Measurements from ENCODE around the gene TCF4.
A peak's percentile ranks its signal among the peaks of the same experiment; 100 is the strongest.

TCF4 gene

DNA sequence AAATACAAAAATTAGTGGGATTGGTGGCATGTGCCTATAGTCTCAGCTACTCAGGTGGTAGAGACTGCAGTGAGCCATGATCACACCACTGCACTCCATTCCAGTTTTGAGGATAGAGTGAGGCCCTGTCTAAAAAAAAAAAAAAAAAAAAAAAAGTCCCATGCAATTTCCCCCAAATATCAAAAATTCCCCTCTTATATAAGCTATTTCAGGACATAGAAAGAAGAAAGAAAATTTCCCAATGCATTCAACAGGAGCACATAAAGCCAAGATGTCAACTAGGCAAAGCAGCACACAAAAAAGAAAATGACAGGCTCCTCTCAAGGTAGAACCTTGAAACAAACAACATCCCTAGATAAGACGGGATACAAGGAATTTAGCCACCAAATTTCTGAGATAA is 213.3 kb downstream of the TCF4 start:
- Histone ChIP-seq H3K9me3 (ENCODE audit: low read depth, low read length) (no peaks in the 10 kb centered on the region), H3K4me3 (no peak overlapping the region), H3K27ac (no peak overlapping the region), H3K36me3 (ENCODE audit: insufficient read depth, low read length) (no peaks in the 10 kb centered on the region), H3K9ac (ENCODE audit: insufficient read length) (no peak overlapping the region)
- TF ChIP-seq EZH2 (IDR thresholded peaks at IDR 0.05) = no peak
- TF ChIP-seq FOXP2 (optimal IDR thresholded peaks at IDR 0.05; ENCODE audit: control extremely low read depth, extremely low read length, insufficient read depth) = no peak
- no peak for DNase-seq (ENCODE audit: low read depth, low spot score)

DNA sequence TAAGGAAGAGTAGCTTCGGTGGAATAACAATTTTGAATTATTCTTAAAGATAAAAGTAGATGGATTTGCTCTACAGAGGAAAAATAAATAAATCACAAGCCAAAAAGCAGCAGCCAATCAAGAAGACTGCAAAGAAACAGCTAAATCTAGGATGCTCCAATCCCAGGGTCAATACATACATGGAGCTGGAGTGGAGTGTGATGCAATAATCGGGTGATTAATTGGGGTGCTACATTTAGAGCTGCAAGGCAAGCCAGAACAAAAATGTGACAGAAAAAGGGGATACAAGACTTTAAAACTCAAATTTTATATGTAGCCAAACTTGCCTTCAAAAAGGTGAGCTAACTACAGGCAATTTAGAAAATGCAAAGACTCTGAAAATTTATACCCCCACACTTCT is 215.8 kb downstream of the TCF4 start:
- TF ChIP-seq POLR2AphosphoS5 (IDR thresholded peaks at IDR 0.05; ENCODE audit: borderline replicate concordance, low read depth, low read length) (no peak), FOXP2 (optimal IDR thresholded peaks at IDR 0.05; ENCODE audit: control extremely low read depth, extremely low read length, insufficient read depth) (no peak), EZH2 (IDR thresholded peaks at IDR 0.05) (no peak)
- H3K9me3 ChIP-seq (ENCODE audit: low read depth, low read length) = no peaks in the 10 kb centered on the region
- H3K36me3 ChIP-seq (ENCODE audit: insufficient read depth, low read length) = no peaks in the 10 kb centered on the region
- no peak overlapping the region for H3K27ac ChIP-seq
- DNase-seq (ENCODE audit: low read depth, low spot score) = no peak
- H3K4me3 ChIP-seq = no peak overlapping the region
- no peak overlapping the region for H3K9ac ChIP-seq (ENCODE audit: insufficient read length)

DNA sequence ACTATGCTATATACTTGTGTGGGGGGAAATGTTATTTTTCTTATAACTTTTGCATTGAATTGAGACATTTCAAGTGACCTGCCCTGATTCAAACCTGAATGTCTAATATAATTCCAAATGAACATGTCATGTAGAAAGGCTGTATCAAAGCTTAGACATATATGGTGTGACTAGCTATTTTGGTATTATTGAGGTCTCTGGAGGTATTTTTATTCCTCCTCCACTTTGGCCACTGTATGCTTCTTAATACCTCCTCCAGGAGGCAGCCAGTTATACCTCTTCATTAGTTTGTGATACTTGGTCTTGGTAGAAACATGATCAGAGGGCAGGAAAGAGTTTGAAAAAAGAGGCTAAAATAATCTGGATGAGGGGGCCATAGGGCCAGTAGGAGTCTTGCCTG is 217.1 kb downstream of the TCF4 start:
- DNase-seq (ENCODE audit: low read depth, low spot score) = no peak
- no peak overlapping the region for H3K4me3 ChIP-seq
- no peak overlapping the region for H3K27ac ChIP-seq
- H3K9ac ChIP-seq (ENCODE audit: insufficient read length) = no peak overlapping the region
- H3K36me3 ChIP-seq (ENCODE audit: insufficient read depth, low read length) = no peaks in the 10 kb centered on the region
- no peaks in the 10 kb centered on the region for H3K9me3 ChIP-seq (ENCODE audit: low read depth, low read length)
- TF ChIP-seq EZH2 (IDR thresholded peaks at IDR 0.05) (no peak), POLR2AphosphoS5 (IDR thresholded peaks at IDR 0.05; ENCODE audit: borderline replicate concordance, low read depth, low read length) (no peak), FOXP2 (optimal IDR thresholded peaks at IDR 0.05; ENCODE audit: control extremely low read depth, extremely low read length, insufficient read depth) (no peak)

DNA sequence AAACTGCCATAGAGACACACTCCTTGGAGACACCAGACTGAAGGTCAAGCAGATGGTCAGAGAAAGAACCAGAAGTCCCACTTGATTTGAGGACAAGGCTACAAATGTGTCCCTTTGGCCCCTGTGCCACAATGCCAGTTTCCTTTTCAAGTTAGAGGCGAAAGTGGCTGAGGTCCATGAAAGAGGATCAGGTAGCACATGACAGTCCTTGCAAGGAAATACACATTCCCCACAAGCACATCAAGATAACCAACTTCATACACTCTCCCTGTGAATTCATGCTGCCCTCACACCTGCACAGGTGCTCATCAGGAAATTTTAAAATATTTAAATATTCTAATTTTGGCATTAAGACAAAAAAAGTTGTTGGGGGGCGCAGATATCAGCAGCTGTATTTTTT is 218.6 kb downstream of the TCF4 start:
- H3K9ac ChIP-seq (ENCODE audit: insufficient read length) = no peak overlapping the region
- H3K9me3 ChIP-seq (ENCODE audit: low read depth, low read length) = no peaks in the 10 kb centered on the region
- H3K36me3 ChIP-seq (ENCODE audit: insufficient read depth, low read length) = no peaks in the 10 kb centered on the region
- no peak for TF ChIP-seq POLR2AphosphoS5 (IDR thresholded peaks at IDR 0.05; ENCODE audit: borderline replicate concordance, low read depth, low read length)
- no peak for TF ChIP-seq FOXP2 (optimal IDR thresholded peaks at IDR 0.05; ENCODE audit: control extremely low read depth, extremely low read length, insufficient read depth)
- TF ChIP-seq EZH2 (IDR thresholded peaks at IDR 0.05) = no peak
- H3K4me3 ChIP-seq = no peak overlapping the region
- H3K27ac ChIP-seq = no peak overlapping the region
- no peak for DNase-seq (ENCODE audit: low read depth, low spot score)

DNA sequence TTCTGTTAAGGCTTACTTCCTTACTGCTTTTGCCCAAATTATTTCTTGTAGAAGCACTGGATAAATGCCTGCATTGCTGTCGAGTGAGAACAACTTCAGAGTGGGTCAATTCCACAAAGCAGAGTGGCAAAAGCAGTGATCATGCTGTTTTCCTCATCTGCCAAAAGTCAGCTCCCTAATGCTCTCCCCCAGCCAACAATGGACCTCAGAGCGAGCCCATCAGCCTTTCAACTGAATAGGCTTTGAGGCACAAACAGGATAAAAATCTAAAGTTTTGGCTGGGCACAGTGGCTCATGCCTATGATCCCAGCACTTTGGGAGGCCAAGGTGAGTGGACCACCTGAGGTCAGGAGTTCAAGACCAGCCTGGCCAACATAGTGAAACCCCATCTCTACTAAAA is 222.7 kb downstream of the TCF4 start:
- TF ChIP-seq EZH2 (IDR thresholded peaks at IDR 0.05) (no peak), POLR2AphosphoS5 (IDR thresholded peaks at IDR 0.05; ENCODE audit: borderline replicate concordance, low read depth, low read length) (no peak), FOXP2 (optimal IDR thresholded peaks at IDR 0.05; ENCODE audit: control extremely low read depth, extremely low read length, insufficient read depth) (no peak)
- Histone ChIP-seq H3K9me3 (ENCODE audit: low read depth, low read length) (no peaks in the 10 kb centered on the region), H3K27ac (no peak overlapping the region), H3K36me3 (ENCODE audit: insufficient read depth, low read length) (no peaks in the 10 kb centered on the region), H3K4me3 (no peak overlapping the region), H3K9ac (ENCODE audit: insufficient read length) (no peak overlapping the region)
- no peak for DNase-seq (ENCODE audit: low read depth, low spot score)

DNA sequence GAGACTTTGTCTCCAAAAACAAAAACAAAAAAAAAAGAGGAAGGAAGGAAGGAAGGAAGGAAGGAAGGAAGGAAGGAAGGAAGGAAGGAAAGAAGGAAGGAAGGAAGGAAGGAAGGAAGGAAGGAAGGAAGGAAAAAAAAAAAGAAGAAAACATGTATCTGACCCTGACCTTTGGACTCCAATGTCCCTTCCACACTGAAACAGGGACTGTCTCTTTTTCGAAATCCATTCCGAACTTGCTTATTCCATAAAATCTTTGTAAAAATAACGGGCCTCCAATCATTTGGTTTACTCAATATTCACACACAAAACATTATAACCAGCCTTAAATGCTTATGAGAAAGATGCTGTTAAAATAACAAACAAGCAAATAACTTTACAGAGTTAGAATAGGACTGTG is 225.7 kb downstream of the TCF4 start:
- Histone ChIP-seq H3K4me3 (peak overlapping the region; percentile 70), H3K9me3 (ENCODE audit: low read depth, low read length) (no peaks in the 10 kb centered on the region), H3K36me3 (ENCODE audit: insufficient read depth, low read length) (no peaks in the 10 kb centered on the region), H3K27ac (peak overlapping the region; percentile 99), H3K9ac (ENCODE audit: insufficient read length) (peak overlapping the region; percentile 71)
- DNase-seq (ENCODE audit: low read depth, low spot score) = peak; percentile 86
- TF ChIP-seq POLR2AphosphoS5 (IDR thresholded peaks at IDR 0.05; ENCODE audit: borderline replicate concordance, low read depth, low read length) (peak; percentile 58; the same call in 1 of the 2 replicates), FOXP2 (optimal IDR thresholded peaks at IDR 0.05; ENCODE audit: control extremely low read depth, extremely low read length, insufficient read depth) (no peak), EZH2 (IDR thresholded peaks at IDR 0.05) (no peak)

DNA sequence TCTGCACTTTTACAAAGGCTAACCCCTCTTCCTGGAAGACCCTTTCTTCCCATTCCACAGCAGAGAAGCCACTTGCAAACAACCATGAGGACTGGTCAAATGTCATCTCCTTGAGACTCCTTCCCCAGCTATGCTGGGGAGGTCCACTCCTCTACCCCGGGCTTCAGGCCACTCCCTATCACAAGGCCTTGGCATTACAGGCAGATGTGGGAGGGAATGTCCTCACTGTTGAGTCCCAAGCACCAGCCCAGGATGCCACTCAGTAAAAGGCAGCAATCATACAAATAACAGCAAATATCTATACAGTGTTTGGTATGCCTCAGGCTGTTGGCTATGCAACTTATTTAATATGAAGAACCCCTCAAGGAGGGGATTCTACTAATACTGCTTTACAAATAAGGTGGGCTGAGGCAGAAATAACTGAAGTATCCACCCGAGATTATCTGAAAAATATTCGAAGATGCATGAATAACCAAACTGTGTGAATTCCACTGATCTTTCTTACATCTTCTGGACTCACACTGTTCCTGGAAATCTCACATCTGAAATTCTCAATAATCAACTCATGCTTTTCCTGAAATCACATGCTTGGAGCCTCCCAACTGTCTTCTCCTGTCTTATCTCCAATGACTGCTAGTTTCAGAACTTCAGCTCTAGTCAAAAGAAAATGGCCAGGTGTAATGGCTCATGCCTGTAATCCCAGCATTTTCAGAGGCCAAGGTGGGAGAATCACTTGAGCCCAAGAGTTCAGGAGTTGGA is 226.3 kb downstream of the TCF4 start:
- peak overlapping the region; percentile 70 for H3K4me3 ChIP-seq
- no peak for DNase-seq (ENCODE audit: low read depth, low spot score)
- peak overlapping the region; percentile 99 for H3K27ac ChIP-seq
- no peak for TF ChIP-seq POLR2AphosphoS5 (IDR thresholded peaks at IDR 0.05; ENCODE audit: borderline replicate concordance, low read depth, low read length)
- no peak for TF ChIP-seq EZH2 (IDR thresholded peaks at IDR 0.05)
- no peak for TF ChIP-seq FOXP2 (optimal IDR thresholded peaks at IDR 0.05; ENCODE audit: control extremely low read depth, extremely low read length, insufficient read depth)
- H3K9ac ChIP-seq (ENCODE audit: insufficient read length) = peak overlapping the region; percentile 57
- no peaks in the 10 kb centered on the region for H3K9me3 ChIP-seq (ENCODE audit: low read depth, low read length)
- H3K36me3 ChIP-seq (ENCODE audit: insufficient read depth, low read length) = no peaks in the 10 kb centered on the region

DNA sequence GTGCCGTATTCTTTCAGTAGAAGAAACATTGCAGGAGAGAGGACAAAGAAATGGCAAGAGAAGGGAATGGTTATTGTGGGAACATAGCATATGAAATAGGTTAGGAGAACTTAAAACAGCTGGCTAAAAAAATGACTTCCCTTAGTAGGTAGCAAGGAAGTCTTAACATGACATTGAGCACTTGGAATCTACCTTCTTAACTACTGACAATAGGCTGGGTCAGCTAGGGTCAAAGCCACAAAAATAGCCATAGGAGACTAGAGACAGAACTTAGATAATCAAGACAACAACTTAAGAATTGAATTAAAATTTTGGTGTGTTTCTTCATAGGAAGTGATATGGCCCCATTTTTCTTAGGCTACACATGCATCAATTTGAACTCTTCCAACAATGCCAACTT is 227.9 kb downstream of the TCF4 start:
- H3K9ac ChIP-seq (ENCODE audit: insufficient read length) = no peak overlapping the region
- H3K4me3 ChIP-seq = no peak overlapping the region
- no peaks in the 10 kb centered on the region for H3K9me3 ChIP-seq (ENCODE audit: low read depth, low read length)
- peak overlapping the region; percentile 57; the same call in 1 of the 2 replicates for H3K27ac ChIP-seq
- no peak for DNase-seq (ENCODE audit: low read depth, low spot score)
- TF ChIP-seq POLR2AphosphoS5 (IDR thresholded peaks at IDR 0.05; ENCODE audit: borderline replicate concordance, low read depth, low read length) (no peak), FOXP2 (optimal IDR thresholded peaks at IDR 0.05; ENCODE audit: control extremely low read depth, extremely low read length, insufficient read depth) (no peak), EZH2 (IDR thresholded peaks at IDR 0.05) (no peak)
- H3K36me3 ChIP-seq (ENCODE audit: insufficient read depth, low read length) = no peaks in the 10 kb centered on the region

DNA sequence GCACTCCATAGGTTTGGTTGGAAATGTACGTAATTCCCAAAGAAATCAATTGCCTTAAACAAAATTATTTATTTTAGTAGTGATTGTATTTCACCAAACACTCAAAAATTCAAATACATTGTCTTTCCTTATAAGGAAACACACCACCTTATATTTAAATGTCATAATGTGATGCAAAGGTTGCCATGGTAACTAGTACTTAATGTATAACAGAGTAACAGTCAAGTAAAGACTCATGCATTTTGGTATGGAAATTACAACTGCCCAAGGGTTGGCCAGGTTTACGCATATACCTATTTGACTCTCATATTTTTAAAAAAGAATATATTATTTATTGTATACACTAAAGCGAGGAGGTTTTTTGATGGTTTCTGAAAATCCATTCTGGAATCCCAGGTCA is 231.2 kb downstream of the TCF4 start:
- H3K4me3 ChIP-seq = no peak overlapping the region
- H3K27ac ChIP-seq = no peak overlapping the region; the same call in 1 of the 2 replicates
- no peak for DNase-seq (ENCODE audit: low read depth, low spot score)
- no peak overlapping the region for H3K9ac ChIP-seq (ENCODE audit: insufficient read length)
- H3K9me3 ChIP-seq (ENCODE audit: low read depth, low read length) = no peaks in the 10 kb centered on the region
- no peak for TF ChIP-seq EZH2 (IDR thresholded peaks at IDR 0.05)
- TF ChIP-seq POLR2AphosphoS5 (IDR thresholded peaks at IDR 0.05; ENCODE audit: borderline replicate concordance, low read depth, low read length) = no peak
- no peak for TF ChIP-seq FOXP2 (optimal IDR thresholded peaks at IDR 0.05; ENCODE audit: control extremely low read depth, extremely low read length, insufficient read depth)
- no peaks in the 10 kb centered on the region for H3K36me3 ChIP-seq (ENCODE audit: insufficient read depth, low read length)
